Measurements from ENCODE around the gene IL36B.

IL36B gene

GRCh38 chr2:113073325-113073834, 20.7 kb upstream of the IL36B start:
- TF ChIP-seq, protein P1, sequence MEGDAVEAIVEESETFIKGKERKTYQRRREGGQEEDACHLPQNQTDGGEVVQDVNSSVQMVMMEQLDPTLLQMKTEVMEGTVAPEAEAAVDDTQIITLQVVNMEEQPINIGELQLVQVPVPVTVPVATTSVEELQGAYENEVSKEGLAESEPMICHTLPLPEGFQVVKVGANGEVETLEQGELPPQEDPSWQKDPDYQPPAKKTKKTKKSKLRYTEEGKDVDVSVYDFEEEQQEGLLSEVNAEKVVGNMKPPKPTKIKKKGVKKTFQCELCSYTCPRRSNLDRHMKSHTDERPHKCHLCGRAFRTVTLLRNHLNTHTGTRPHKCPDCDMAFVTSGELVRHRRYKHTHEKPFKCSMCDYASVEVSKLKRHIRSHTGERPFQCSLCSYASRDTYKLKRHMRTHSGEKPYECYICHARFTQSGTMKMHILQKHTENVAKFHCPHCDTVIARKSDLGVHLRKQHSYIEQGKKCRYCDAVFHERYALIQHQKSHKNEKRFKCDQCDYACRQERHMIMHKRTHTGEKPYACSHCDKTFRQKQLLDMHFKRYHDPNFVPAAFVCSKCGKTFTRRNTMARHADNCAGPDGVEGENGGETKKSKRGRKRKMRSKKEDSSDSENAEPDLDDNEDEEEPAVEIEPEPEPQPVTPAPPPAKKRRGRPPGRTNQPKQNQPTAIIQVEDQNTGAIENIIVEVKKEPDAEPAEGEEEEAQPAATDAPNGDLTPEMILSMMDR (IDR thresholded peaks at IDR 0.05; ENCODE audit: low read depth, low read length, missing control alignments): no peak
- Histone ChIP-seq H3K36me3 (replicated peaks) (no peaks in the 10 kb centered on the region), H3K4me3 (ENCODE audit: low read depth, low read length) (no peak overlapping the region), H3K27me3 (replicated peaks) (peaks cover 1% of the 10 kb centered on the region), H3K27ac (no peak overlapping the region)
- in situ Hi-C loops (cut with HindIII; ENCODE audit: low pct_ligation_motif_present, low sequenced_read_pairs): no loop called here
- no peak for DNase-seq

DNA sequence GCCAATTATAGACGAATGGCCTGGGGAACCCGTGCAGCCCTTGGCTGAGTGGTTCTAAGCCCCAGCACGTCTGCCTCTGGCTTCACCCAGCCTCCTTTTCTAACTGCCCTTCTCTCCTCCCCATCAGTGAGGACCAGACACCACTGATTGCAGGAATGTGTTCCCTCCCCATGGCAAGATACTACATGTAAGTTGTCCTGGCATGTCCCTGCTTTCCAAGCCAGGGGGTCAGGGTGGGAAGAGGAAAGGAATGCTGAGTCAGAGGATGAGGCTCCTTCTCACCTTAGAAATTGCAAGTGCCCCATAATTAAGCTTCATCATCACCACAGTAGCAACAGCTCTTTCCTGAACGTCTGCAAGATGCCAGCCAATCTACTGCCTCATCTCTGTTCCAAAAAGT, 19.9 kb upstream of the IL36B start:
- in situ Hi-C loops (cut with HindIII; ENCODE audit: low pct_ligation_motif_present, low sequenced_read_pairs): no loop called here
- no peak overlapping the region for H3K4me3 ChIP-seq (ENCODE audit: low read depth, low read length)
- H3K36me3 ChIP-seq (replicated peaks): no peaks in the 10 kb centered on the region
- TF ChIP-seq, protein P1 (IDR thresholded peaks at IDR 0.05; ENCODE audit: low read depth, low read length, missing control alignments): no peak
- peaks cover 1% of the 10 kb centered on the region for H3K27me3 ChIP-seq (replicated peaks)
- no peak overlapping the region for H3K27ac ChIP-seq
- DNase-seq: no peak

- Histone ChIP-seq H3K4me3 (ENCODE audit: low read depth, low read length) (no peak overlapping the region), H3K36me3 (replicated peaks) (no peaks in the 10 kb centered on the region), H3K27me3 (replicated peaks) (peaks cover 1% of the 10 kb centered on the region), H3K27ac (no peak overlapping the region)
- DNase-seq: no peak
- TF ChIP-seq, protein P1 (IDR thresholded peaks at IDR 0.05; ENCODE audit: low read depth, low read length, missing control alignments): no peak
- in situ Hi-C loops (cut with HindIII; ENCODE audit: low pct_ligation_motif_present, low sequenced_read_pairs): no loop called here
Measured at GRCh38 chr2:113070606-113070975, 17.9 kb upstream of the IL36B start.

DNA sequence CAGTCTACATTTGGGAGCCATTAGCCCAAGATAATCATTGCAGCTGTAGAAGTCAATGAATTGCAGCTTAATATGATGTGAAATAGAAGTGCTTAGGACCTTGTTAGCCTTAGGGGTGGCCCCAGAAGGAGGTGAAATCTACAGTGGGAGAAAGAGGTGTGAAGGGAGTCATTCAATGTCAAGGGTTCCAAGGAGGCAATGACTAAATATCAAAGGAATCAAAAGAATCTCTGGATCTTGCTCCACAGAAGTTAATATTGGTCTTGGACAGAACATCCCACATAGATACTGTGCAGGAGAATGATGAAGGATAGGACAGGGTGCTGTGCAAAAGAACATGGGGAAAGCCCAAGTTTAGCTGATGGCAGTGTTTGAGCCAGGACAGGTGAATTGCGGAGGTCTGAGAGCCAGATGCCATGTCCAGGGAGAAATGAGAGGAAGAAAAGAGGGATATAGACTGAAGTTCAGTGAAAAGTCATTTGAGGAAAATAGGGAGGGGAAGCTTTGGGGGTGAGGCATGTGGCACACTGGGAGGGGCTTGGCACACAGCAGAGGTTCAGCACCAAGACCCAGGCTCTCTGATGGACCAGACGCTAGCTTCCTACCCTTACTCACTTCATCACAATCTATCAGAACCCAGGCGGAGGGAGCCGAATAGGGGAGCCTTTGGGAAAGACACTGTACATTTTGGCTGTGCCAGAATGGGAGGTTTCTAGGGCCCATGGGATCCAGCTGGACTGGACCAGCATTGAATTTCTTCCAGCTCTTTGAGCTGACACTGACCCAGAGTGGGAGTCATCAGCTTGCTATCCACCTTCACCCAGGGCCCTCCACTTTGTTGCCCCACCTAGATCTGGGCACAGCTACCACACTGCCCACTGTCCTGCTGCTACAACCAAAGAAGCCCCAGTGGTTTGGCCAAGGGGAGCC, 17.3 kb upstream of the IL36B start:
- Histone ChIP-seq H3K36me3 (replicated peaks) (no peaks in the 10 kb centered on the region), H3K27ac (no peak overlapping the region), H3K4me3 (ENCODE audit: low read depth, low read length) (no peak overlapping the region), H3K27me3 (replicated peaks) (peaks cover 1% of the 10 kb centered on the region)
- TF ChIP-seq, protein P1 (IDR thresholded peaks at IDR 0.05; ENCODE audit: low read depth, low read length, missing control alignments): no peak
- DNase-seq: no peak
- in situ Hi-C loops (cut with HindIII; ENCODE audit: low pct_ligation_motif_present, low sequenced_read_pairs): no loop called here

GRCh38 chr2:113068706-113069485, 16.2 kb upstream of the IL36B start:
- Histone ChIP-seq H3K4me3 (ENCODE audit: low read depth, low read length) (no peak overlapping the region), H3K36me3 (replicated peaks) (no peaks in the 10 kb centered on the region), H3K27me3 (replicated peaks) (peaks cover 1% of the 10 kb centered on the region), H3K27ac (no peak overlapping the region)
- no peak for DNase-seq
- in situ Hi-C loops (cut with HindIII; ENCODE audit: low pct_ligation_motif_present, low sequenced_read_pairs): no loop called here
- TF ChIP-seq, protein P1 (IDR thresholded peaks at IDR 0.05; ENCODE audit: low read depth, low read length, missing control alignments): no peak

Data from brain microvascular endothelial cell (primary cell).